ENCODE data around the gene FGGY.

Gene FGGY

DNA sequence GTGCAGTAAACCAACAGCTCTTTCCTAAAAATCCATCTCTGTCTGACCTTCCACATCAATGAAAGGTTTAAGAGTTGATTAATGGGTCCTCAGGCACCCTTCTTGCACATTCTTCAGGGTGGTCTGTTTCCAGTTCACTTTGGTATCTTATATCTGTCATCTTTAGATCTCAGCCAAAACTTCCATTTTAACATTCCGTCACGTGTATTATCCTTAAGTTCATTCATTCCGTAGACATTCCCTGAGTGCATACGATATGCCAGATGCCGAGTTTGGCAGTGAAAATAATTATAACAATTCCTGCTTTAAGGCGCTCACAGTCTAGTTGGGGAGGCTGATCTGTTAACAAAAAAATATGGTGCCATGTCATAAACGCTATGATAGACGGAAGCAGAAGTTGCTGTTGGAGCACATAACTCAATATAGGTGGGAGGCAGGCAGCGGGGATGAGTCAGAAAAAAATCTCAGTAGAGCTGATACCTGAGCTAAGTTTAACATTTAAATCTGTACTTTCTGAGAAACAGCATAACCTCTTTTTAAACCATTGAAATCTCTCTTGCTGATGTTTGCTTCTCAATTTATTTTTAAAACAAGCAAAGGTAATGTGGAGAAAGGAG is 458.3 kb downstream of the FGGY start:
- DNase-seq: no peak

DNA sequence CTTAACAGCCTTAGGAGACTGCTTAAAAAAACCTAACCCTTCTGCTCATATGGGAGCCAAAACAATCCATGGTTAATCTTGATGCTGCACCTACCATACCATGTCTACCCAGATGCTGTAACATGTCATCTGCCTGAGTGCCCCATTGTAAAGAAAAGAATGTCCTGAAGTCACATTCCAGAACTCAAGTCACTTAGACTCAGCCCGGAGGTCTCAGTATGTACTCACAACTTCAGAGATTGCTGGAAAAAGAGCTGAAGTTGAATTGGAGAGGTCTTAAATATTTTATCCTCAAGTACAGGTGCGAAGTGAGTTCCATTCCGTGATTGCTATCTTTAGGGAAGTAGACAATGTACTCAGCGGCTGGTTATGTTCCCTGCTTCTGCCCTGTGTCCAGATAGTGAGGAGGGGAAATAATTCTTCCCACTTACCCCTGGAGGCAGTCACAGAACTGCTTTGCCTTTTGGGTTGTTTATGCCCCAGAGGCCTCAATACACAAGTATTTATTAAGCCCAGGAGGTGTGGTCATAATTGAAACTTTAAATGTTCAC is 460.4 kb downstream of the FGGY start:
- DNase-seq: no peak

DNA sequence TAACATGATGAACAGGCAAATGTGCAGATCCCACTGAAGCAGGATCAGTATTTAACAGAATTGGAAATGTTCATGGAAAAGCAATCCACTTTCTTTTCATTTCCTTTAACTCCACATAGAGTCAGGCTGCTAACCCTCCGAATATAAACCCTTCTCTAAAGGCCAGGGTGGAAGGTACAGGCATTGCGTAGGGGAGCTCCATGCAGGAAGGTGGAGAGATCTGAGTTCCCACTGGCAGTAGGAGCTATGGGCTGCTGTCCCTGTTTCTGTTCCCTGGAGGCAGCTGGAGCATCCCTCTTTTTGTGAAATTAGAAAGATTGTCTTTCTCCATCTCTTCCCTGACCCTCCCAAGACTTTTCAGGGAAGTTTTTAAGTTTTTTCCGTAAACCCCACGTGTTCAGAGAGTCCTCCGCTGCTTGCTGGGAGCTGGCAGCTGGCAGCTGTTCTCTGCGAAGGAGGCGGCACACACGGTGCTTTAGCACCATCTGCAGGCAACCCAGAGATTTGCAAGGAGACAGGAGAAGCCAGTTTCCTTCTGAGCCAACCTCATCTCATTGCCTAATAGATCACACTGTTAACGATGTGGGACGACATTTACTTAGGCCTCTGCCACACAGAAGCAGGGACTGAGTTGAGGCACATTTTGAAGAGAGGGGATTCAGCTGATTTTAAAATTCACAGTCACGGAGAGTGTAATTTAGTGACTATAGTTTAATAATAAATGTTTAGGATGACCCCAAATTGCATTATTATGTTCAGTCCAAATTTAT is 462.4 kb downstream of the FGGY start:
- DNase-seq: peak; percentile 68

DNA sequence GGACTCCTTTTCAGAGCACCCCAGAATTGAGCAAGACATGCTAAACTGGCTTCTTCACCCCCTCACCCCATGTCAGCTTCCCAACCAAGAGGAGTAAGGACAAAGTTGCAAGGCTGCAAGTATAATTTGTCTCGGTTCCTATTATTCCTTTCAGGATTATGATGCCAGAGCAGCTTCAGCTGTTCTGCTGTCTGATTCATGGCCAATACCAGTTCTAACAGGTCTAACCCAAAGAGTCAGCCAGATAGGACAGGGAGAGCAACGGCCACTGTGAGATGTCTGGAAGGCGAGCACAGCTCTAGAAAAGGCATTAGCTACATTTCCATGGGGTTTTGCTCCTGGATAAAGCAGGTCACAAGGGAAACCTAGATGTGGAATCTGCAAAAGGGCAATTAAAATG is 464.5 kb downstream of the FGGY start:
- no peak for DNase-seq

DNA sequence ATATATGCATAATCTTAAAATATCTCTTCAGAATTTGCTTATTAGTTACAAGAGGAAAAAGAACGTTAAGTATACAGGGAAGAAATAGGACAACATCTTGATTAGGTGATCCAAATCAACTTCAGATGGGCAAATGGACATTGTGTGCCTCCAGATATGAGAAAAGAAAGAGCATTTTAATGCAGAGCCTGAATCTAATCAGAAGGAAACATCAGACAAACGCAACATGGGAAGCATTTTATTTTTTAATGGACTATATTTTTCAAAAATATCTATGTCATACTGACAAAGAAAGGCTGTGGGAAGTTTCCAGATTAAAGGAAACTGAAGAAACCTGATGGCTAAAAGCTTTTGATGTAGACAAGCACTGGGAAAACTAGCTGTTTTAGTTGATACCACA is 466.5 kb downstream of the FGGY start:
- DNase-seq: no peak

DNA sequence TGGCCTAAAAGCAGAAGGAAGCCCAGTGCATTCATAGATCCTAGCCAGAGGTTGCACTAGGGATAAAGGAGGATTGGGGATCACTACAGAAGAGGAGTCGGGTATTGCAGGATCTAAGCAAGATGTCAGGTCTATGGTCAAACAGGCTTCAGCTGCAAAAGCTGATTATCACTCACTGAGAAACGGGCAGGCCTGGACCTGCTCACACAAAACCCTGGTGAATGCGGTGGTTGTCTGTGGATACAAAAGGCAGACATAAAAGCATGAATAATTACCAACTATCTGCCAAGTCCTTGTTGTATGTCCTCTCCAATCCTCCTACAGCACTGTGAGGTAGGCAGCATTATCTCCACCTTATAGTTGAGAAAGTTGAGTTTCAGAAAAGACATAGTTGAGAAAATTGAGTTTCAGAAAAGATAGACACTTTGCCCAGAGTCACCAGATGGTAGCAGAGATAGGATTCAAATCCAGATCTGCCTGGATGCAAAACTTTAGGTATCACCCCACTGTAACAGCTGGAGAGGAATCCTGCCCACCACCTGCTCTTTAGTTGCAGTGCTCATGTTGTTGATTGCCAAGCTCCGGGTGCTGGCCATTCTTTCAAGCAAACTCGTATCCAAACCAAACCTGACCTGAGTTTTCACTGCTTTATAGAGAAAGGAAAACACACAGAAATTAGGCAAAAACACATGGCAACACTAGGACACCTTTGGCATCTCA is 468.3 kb downstream of the FGGY start:
- peak; percentile 66 for DNase-seq

DNA sequence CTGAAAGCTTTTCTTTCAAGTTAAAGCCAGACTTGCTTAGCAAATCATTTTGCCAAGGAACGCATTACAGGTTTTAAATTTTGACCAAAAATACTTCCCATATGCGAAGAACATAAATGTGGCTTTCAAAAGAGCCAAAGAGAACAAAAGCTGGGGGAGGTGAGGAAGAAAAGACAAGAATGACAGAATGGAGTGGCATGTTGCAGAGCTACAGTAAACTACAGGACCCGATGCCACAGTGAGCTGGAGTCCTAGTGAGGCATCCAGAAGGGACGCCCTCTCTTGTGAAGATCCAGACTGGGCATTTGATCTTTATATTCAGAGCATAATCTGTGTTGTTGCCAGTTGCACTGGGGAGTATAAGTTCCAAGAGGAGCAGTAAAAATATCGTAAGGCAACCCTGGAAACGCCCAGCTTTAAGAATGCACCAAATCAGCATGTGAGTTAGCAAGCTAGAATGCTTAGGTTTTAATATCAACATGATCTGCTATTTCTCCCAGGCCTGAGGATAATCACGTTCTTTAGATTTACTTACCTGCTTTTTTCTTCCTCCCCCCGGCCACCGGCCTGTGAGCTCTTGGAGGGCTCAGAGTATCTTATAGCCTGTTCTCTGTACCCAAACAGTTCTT is 469.4 kb downstream of the FGGY start:
- DNase-seq: no peak

DNA sequence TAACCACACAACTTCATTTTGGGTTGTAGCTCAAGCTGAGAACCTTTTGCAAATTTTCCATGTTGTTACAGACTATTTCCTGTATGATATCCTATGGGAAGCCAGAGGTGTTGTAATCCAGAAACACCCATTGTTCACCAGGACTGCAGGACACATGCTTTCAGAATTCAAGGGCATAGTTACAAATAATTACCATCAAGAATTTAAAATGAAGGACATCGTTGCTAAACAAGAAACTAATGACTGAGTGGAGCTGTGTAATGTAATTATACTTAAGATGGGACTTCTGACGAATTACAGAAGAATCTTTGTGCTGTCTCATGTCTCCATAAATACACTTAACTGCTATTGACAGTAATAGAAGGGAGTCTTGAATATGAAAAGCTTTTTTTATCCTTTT is 470.2 kb downstream of the FGGY start:
- DNase-seq: no peak

DNA sequence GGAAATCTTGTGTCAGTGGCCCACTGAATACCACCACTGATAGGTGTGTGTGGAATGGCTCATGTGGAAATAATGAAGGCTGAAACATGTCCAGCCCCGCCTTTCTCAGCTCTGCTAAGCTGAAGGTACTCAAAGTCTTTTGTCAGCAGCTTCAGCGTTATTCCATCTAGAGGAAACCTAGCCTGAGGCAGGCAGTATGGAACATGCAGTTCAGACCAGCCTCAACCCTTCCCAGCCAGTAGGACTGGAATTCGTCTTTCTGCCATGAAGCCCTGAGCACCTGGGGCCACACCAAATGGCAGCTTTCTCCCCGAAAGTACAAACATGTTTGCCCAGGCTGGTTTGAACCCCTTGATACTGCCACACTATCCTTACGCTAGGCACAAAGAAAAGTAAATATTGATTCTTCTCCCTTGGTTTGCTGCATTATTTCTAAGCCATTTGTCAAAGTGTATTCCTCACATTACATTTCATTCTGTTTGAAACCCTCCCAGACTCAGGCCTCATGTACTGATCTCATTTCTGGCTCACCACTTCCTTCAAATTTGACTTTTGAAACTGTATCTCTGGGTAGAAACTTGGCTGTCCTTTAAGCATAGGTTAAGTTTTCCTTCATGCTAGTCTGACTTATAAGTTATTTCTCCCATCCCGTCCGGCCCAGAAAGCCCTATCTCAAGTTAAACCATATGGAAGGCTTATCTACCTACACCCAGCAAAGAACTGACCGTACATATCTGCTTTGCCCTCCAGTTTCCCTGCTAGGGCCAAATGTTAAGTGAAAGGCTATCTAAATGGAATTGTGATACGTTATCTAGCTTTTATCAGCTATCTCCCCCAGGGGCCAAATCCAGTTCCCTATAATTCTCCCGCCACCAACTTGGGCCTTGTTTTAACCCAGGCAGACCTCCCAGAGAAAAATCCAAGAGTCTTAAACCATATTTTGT is 472.2 kb downstream of the FGGY start:
- DNase-seq: peak; percentile 37

DNA sequence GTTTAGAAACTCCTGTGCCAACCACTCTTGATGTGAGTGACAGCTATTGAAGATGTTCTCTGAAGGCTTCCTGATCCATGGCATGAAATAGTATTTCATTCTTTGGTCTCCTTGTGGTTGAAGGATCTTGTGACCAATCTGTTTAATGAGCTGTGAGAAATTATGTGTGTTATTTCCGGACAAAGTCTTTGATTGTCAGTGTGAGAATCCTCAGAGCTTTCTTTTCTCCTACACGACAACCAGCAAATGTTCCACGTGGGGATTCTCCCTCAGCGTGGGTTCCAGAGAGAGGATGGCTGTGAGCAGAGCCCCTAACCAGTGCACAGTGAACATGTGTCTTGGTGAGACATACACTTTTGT is 472.8 kb downstream of the FGGY start:
- DNase-seq: no peak

DNA sequence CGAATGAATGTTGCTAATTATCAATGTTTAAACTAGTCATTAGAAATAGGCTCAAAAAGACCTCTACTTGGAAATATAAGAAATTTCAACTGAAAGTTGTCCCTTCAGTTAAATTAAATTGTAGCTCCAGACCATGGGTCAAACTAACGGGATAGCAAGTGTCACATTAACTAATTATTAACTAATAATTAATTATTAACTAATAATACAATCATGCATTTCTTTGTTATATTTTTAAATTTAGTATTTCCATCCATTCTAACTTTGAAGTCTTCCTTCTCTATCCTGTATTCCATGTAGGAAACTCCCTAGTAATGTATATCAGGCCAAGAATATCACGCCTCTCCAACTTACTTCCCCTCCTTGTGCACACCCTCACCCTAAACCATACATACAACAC is 474.5 kb downstream of the FGGY start:
- no peak for DNase-seq

DNA sequence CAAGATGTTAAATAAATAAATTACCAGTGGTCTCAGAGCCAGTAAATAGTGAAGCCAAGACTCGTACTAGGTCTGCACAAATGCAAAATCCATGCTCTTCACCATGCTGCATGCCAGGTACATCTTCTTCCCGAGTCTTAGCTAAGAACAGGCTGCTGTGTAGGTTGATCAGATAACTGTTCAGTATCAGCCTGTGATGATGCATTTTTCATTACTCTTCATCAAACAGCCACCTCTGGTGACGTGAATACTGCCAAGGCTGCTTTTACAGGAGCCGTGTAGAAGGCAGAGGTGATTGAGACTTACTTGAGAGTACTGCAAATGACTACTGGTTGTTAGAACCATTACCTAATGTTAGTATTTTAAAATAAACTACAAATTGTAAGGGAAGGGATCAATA is 478.6 kb downstream of the FGGY start:
- no peak for DNase-seq

DNA sequence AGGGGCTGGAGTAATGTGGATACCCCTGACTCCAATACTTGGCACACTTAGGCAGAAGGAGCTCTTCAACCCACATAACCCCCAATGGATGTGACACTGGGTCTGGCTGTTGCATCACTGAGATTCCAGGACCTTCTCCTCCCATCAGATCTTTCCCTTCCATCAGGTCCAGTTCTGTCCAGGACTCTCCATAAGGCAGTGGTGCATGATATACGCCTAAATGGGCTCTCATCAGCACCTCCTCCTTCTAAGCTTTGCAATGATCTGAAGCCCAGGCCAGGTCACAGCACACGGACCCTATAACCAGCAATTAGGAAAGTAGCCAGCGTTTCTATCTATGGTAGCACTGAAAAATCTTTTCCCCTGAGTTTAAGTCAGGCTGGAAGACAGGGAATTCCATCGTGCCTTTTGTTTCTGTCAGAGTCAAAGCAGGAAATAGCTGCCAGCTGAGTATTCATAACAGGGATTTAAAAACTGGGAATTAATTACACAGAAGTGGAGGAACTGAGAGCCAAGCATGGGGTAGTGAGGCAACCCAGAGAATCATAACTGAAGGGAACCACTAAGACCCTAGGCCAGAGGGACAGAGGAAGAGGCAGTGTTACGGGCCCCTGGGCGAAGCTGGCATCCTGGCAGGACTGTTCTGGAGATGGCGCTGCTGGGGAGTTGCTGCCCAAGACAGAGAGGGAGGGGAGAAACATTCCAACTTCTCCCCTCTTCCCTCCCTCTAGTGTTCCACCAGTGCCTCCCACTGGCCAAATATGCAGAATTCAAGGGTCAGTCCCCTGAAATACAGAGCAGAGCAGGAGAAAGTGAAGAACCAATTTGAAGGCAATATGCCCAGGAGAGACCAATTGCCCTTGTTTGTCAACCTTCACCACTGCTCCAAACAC is 480.3 kb downstream of the FGGY start:
- no peak for DNase-seq

DNA sequence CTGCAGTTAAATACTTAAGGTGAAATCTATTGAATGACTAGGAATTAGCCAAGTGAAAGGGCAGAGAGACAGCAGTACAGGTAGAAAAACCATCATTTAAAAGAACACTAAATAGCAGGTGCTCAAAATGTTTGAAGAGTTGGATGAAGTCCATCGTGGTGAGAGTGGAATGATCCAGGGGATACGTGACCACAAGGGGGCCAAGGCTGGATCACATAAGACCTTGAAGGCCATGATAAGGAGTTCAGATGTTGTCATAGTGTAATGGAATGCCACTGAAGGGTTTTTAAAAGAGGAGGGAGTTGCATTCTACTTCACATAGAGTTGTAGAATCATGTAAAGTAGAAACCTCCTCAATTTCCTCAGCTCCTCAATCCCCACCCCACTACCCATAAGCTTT is 483.1 kb downstream of the FGGY start:
- no peak for DNase-seq

DNA sequence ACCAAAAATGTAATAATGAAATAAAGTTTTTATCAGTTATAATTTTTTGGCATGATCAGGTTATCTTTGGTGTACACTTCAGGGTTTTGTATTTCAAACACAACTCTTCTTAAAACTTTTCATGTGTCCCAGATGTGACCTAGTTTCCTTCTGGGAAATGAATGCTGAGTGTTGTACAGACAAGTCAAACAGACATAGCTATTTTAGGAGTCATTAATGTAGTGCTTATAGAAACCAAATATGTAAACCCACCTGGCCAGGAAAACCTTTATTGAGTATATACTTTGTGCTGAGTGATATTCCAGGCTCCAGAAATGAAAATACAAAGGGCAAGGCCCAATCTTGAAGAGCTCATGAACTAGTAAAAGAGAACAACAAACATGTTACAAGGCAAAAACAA is 491.9 kb downstream of the FGGY start:
- DNase-seq: no peak

DNA sequence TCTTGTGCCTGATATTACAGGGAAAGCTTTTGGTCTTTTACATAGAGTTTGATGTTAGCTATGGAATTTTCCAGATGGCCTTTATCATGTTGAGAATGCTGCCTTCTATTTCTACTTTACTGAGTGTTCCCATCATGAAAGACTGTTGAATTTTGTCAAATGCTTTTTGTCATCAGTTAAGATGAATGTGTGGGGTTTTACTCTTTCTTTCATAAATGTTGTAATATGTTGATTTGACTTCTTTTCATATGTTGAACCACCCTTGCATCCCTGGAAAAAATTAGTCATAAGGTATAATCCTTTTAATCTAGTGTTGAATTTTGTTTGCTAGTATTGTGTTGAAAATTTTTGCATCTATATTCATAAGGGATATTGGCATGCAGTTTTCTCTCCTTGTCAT is 501.7 kb downstream of the FGGY start:
- DNase-seq: no peak

DNA sequence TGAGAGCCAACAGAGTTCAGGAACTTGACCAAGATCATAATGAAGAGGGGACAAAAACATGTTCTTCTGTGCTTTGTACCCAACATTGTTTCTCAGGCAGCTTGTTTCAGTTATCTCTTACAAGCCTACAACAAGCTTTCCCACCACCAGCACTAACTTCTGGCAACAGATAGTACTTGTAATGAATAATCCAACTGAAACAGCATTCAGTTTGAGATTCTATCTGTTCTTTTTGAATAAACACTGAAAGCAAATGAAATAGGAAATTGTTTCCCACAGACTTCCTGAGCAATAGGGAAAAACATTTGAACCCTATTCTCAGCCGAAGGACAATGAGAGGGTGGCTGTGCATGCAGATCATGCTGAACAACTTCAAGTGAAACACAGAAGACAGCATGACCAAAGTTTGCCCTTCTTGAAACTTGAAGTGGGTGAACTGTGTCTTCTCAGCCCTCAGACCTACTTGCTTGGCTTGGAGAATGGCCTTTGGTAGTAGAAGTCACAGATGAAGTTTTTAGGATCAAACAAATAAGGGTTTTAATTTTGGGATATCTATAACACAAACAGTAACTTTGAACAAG is 506.7 kb downstream of the FGGY start:
- no peak for DNase-seq

DNA sequence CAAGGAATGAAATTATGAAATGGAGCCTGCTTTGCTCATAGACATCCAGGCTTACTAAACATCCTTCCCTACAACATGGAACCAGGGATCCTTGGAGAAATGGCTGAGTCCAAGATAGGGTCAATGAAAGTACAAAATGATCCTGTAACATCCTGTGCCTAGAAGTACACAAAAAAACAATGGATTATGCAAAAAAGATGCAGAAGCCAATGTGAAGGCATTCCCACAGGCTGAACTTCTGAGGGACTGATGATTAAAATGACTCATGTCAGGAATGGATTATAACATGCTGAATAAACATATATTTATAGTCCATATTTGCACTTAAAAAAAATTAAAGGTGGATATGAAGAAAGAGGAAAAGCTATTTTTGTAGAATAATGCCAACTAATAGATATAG is 507.4 kb downstream of the FGGY start:
- DNase-seq: no peak

DNA sequence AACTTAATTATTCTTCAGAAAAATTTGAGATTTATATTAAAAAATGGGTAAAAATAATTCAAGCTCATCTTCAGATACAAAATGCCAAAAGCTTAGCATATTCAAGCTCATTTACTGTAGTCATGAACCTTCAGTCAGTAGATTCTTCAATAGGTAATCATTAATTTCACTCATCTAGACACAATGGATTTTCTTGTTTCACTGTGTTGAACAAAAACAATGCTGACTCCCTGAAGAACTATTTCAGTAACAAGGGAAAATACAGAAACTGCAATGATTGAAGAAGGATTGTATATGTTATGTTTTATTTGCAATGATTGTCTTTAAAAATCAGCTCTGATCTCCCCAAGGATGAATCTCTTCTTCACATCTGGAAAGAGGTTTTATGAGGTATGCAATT is 508.7 kb downstream of the FGGY start:
- no peak for DNase-seq

Data from NCI-H2081 treated with DMSO at 0.1 percent for 48 hours (cell line).